ENCODE measurements around the gene A2M.
"Not testable (repeated sequence)": the region's sequence is repeated elsewhere in the genome, so short reads cannot be mapped to it uniquely, and the experiment has no call there.

A2M gene

GRCh38 chr12:9115731-9116559 lies at the start of gene A2M:
TSS of gene A2M (minus strand) at chr12:9115919. CDS start at chr12:9115849, 70 bp downstream.
- no peak within 1 kb of the TSS for H3K4me3 ChIP-seq (ENCODE audit: low read length)
- TF ChIP-seq ZNF274 (IDR thresholded peaks at IDR 0.05; ENCODE audit: low read depth, low read length): no peak

GRCh38 chr12:9163392-9163791 lies 47.7 kb upstream of the A2M start:
- H3K4me3 ChIP-seq (ENCODE audit: low read length): no peak overlapping the region
- TF ChIP-seq ZNF274 (IDR thresholded peaks at IDR 0.05; ENCODE audit: low read depth, low read length): no peak

- no peak for TF ChIP-seq ZNF274 (IDR thresholded peaks at IDR 0.05; ENCODE audit: low read depth, low read length)
- no peak overlapping the region for H3K4me3 ChIP-seq (ENCODE audit: low read length)
Measured at GRCh38 chr12:9156119-9156518, 40.4 kb upstream of the A2M start.

- TF ChIP-seq ZNF274 (IDR thresholded peaks at IDR 0.05; ENCODE audit: low read depth, low read length): no peak
- H3K4me3 ChIP-seq (ENCODE audit: low read length): no peak overlapping the region
Measured at GRCh38 chr12:9149372-9149771, 33.7 kb upstream of the A2M start.

- no peak overlapping the region for H3K4me3 ChIP-seq (ENCODE audit: low read length)
- TF ChIP-seq ZNF274 (IDR thresholded peaks at IDR 0.05; ENCODE audit: low read depth, low read length): no peak
Measured at GRCh38 chr12:9148926-9149325, 33.2 kb upstream of the A2M start.

GRCh38 chr12:9147461-9147860 lies 31.7 kb upstream of the A2M start:
- H3K4me3 ChIP-seq (ENCODE audit: low read length): no peak overlapping the region
- TF ChIP-seq ZNF274 (IDR thresholded peaks at IDR 0.05; ENCODE audit: low read depth, low read length): no peak

GRCh38 chr12:9144730-9145106 lies 29.0 kb upstream of the A2M start:
- no peak overlapping the region for H3K4me3 ChIP-seq (ENCODE audit: low read length)
- no peak for TF ChIP-seq ZNF274 (IDR thresholded peaks at IDR 0.05; ENCODE audit: low read depth, low read length)

GRCh38 chr12:9143929-9144729 lies 28.4 kb upstream of the A2M start:
- no peak overlapping the region for H3K4me3 ChIP-seq (ENCODE audit: low read length)
- no peak for TF ChIP-seq ZNF274 (IDR thresholded peaks at IDR 0.05; ENCODE audit: low read depth, low read length)

GRCh38 chr12:9143137-9143536 lies 27.4 kb upstream of the A2M start:
- TF ChIP-seq ZNF274 (IDR thresholded peaks at IDR 0.05; ENCODE audit: low read depth, low read length): no peak
- H3K4me3 ChIP-seq (ENCODE audit: low read length): no peak overlapping the region

GRCh38 chr12:9139588-9140290 lies 24.0 kb upstream of the A2M start:
- H3K4me3 ChIP-seq (ENCODE audit: low read length): not testable (repeated sequence)

GRCh38 chr12:9135903-9136310 lies 20.2 kb upstream of the A2M start:
- no peak overlapping the region for H3K4me3 ChIP-seq (ENCODE audit: low read length)
- no peak for TF ChIP-seq ZNF274 (IDR thresholded peaks at IDR 0.05; ENCODE audit: low read depth, low read length)

GRCh38 chr12:9134981-9135628 lies 19.4 kb upstream of the A2M start:
- TF ChIP-seq ZNF274 (IDR thresholded peaks at IDR 0.05; ENCODE audit: low read depth, low read length): no peak
- no peak overlapping the region for H3K4me3 ChIP-seq (ENCODE audit: low read length)

GRCh38 chr12:9133216-9133916 lies 17.6 kb upstream of the A2M start:
- no peak for TF ChIP-seq ZNF274 (IDR thresholded peaks at IDR 0.05; ENCODE audit: low read depth, low read length)
- no peak overlapping the region for H3K4me3 ChIP-seq (ENCODE audit: low read length)
